ENCODE measurements around the gene IGFBP7.

Gene IGFBP7

GRCh38 chr4:57109847-57110639 lies at the start of gene IGFBP7:
Gene IGFBP7, minus strand, starts transcription at chr4:57110385. Its CDS starts 34 bp downstream, at chr4:57110351.
- no peak for DNase-seq (ENCODE audit: low read depth)

GRCh38 chr4:57159866-57160265 lies 49.7 kb upstream of the IGFBP7 start:
- DNase-seq (ENCODE audit: low read depth): no peak

- no peak for DNase-seq (ENCODE audit: low read depth)
Measured at GRCh38 chr4:57158762-57159161, 48.6 kb upstream of the IGFBP7 start.

- DNase-seq (ENCODE audit: low read depth): no peak
Measured at GRCh38 chr4:57158221-57158620, 48.0 kb upstream of the IGFBP7 start.

- no peak for DNase-seq (ENCODE audit: low read depth)
Measured at GRCh38 chr4:57157596-57158137, 47.5 kb upstream of the IGFBP7 start.

- DNase-seq (ENCODE audit: low read depth): no peak
Measured at GRCh38 chr4:57156242-57156990, 46.2 kb upstream of the IGFBP7 start.

- no peak for DNase-seq (ENCODE audit: low read depth)
Measured at GRCh38 chr4:57154926-57155325, 44.7 kb upstream of the IGFBP7 start.

- no peak for DNase-seq (ENCODE audit: low read depth)
Measured at GRCh38 chr4:57154191-57154590, 44.0 kb upstream of the IGFBP7 start.

GRCh38 chr4:57153207-57153606 lies 43.0 kb upstream of the IGFBP7 start:
- no peak for DNase-seq (ENCODE audit: low read depth)

- DNase-seq (ENCODE audit: low read depth): no peak
Measured at GRCh38 chr4:57151481-57151880, 41.3 kb upstream of the IGFBP7 start.

- no peak for DNase-seq (ENCODE audit: low read depth)
Measured at GRCh38 chr4:57149833-57150232, 39.6 kb upstream of the IGFBP7 start.

GRCh38 chr4:57148831-57149505 lies 38.8 kb upstream of the IGFBP7 start:
- DNase-seq (ENCODE audit: low read depth): no peak

GRCh38 chr4:57148177-57148576 lies 38.0 kb upstream of the IGFBP7 start:
- DNase-seq (ENCODE audit: low read depth): no peak

GRCh38 chr4:57147335-57148060 lies 37.3 kb upstream of the IGFBP7 start:
- no peak for DNase-seq (ENCODE audit: low read depth)

- DNase-seq (ENCODE audit: low read depth): no peak
Measured at GRCh38 chr4:57146444-57146843, 36.3 kb upstream of the IGFBP7 start.

GRCh38 chr4:57144466-57144865 lies 34.3 kb upstream of the IGFBP7 start:
- DNase-seq (ENCODE audit: low read depth): no peak

GRCh38 chr4:57139783-57140182 lies 29.6 kb upstream of the IGFBP7 start:
- DNase-seq (ENCODE audit: low read depth): no peak

- no peak for DNase-seq (ENCODE audit: low read depth)
Measured at GRCh38 chr4:57137261-57137660, 27.1 kb upstream of the IGFBP7 start.

GRCh38 chr4:57136281-57136680 lies 26.1 kb upstream of the IGFBP7 start:
- DNase-seq (ENCODE audit: low read depth): no peak

- DNase-seq (ENCODE audit: low read depth): no peak
Measured at GRCh38 chr4:57132743-57133137, 22.6 kb upstream of the IGFBP7 start.

GRCh38 chr4:57131849-57132742 lies 21.9 kb upstream of the IGFBP7 start:
- DNase-seq (ENCODE audit: low read depth): no peak

Data from CMK (cell line).